ENCODE data around the gene ADGRA1.
"Not testable (repeated sequence)": the region's sequence is repeated elsewhere in the genome, so short reads cannot be mapped to it uniquely, and the experiment has no call there.

The ADGRA1 gene

DNA sequence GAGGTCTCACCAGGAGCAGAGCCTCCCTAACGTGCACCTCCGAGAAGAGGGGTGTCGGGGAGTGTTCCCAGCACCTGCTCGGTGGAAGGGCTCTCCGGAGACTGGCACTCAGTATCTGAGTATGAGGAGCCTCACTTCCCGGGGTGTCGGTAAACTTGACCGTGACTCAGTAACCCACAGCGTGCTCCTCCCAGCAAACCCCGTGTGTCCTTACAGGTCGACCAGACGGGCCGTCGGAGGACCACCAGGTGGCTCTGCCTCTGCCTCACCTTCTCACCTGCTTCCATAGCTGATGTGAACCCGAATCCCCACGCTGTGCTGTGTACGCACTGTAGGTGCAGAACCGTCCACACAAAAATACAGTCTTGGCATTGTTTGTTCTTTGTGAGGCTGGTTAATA is 43.3 kb downstream of the ADGRA1 start:
- DNase-seq = no peak

DNA sequence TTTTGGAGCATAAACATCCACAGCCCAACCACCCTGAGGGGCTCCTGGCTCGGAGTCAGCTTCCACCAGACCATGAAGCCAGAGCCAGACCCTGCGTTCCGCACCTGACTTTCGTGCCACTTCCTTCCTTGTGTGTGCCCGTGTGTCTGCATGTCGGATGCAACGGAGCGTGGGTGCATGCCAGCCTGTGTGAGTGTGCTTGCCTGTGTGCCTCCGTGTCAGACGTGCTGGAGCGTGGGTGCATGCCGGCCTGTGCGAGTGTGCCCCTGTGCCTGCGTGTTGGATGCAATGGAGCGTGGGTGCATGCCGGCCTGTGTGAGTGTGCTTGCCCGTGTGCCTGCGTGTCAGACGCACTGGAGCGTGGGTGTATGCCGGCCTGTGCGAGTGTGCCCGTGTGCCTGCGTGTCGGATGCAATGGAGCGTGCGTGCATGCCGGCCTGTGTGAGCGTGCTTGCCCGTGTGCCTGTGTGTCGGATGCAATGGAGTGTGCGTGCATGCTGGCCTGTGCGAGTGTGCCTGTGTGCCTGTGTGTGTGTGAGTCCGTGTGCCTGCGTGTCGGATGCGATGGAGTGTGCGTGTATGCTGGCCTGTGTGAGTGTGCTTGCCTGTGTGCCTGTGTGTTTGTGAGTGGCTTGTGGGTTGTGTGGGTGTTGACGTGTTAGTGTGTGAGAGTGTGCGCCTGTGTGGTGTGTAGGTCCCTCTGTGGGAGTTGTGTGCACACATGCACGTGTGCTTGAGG is 44.2 kb downstream of the ADGRA1 start:
- no peak for DNase-seq

DNA sequence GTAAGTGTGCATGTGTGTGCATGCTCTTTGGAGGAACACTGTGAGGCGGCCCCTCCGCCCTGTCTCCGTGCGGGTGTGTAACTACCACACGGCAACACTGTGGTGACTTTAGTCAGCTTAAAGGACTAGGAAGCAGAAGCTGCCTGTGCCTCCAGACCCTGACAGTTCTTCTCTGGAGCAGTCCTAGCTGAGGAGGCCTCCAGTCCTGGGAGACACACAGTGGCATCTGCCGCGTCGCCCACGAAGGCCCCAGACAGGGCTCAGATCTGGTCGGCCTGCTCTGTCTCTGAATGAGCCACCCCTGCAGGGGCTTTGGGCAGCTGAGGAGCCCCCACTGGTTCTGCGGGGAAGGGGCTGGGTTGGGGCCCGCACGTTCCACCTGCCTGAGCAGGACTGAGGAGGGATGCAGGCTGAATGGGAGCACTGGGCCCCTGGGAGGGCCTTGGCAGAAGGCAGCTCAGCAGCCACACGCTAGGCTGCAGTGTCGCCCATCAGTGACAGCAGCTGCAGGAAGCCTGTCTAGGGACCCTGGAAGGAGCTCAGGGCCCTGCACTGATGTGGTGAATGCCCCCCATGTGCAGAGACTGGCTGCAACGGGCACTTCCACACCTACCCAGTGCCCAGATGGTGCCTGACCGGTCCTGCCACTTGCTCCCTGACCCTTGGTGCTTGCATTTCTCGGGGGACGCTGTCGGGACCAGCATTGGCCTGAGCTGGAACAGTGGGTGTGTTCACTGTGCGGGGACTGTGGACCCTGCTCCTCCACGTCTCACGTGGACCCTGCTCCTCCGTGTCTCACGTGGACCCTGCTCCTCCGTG is 45.0 kb downstream of the ADGRA1 start:
- DNase-seq = no peak

DNA sequence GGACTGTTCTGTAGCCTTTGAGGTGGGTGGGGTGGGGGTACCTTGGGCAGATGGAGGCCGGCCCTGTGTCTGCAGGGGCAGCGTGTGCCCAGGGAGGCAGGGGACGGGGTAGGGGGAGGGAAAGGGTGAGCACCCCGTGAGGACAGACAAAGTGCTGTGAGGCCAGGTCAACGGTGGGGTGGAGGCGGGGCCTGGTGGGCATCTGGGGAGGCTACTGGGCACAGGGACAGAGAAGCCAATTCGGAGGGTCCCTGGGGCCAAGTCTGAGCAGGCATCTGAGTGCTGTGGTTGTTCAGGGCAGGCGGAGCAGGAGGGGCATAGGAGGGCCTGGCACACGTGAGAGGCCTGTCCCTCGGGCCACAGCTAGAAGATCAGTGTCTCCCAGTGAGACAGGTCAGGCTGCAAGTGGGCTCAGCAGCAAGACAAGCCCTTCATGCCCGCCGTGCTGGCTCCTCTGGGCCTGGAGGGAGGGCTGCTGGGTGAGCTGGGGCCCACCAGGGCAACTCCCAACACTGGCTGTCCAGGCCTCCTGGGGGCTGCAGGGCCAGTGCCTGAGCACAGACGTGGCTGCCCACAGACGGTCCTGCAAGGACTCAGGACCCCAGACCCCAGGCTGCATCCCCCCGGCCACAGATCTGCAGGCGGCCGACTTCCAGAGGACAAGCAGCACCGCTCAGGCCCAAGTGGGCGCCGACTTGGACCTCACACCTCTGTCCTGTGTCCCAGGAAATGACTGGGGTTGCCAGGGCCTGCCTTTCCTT is 45.9 kb downstream of the ADGRA1 start:
- no peak for DNase-seq

DNA sequence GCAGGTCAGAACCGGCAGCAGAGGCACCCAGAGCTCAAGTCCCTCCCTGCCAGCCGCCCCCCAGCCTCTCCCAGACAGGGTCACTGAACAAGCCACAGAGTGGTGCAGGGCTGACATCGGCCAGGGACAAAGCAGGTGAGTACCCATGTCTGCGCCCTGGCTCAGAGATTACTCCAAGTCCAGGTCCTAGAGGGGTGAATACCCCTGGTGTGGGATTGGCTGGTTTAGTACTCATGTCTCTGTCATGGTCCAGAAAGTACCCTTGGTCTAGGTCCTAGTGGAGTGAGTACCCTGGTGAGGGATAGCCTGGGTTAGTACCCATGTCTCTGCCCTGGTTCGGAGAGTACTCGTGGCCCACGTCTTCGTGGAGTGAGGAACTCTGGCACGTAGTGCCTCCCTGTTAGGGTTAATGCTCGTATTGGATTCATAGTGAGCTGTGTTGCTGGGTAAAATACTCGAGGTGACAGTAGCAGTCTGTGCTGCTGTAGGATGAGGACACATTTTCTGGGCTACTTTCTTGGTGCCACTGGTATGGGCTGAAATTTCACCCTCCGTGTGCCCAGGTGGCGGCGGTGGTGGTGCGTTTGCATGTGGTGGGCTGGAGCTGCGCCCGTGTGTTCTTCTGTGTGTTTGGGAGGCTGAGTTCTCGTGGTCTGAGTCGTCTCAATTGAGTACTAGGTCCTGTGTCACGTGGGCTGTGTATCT is 46.8 kb downstream of the ADGRA1 start:
- no peak for DNase-seq

DNA sequence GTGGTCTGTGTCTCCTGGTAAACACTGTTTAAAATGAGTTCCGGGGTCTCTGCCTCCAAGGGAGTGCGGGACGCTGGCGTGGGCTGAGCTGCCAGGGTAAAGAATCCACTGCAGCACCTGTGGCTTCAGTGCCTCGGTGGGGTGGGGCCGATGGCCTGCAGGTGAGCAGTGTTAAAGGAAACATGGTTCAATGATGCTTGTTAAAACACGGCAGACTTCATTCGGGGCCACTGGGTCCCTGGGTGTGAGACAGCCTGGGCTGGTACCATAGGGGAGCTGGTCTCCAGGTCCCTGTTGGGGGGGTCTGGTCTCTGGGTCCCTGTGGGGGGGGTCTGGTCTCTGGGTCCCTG is 47.4 kb downstream of the ADGRA1 start:
- DNase-seq = no peak

DNA sequence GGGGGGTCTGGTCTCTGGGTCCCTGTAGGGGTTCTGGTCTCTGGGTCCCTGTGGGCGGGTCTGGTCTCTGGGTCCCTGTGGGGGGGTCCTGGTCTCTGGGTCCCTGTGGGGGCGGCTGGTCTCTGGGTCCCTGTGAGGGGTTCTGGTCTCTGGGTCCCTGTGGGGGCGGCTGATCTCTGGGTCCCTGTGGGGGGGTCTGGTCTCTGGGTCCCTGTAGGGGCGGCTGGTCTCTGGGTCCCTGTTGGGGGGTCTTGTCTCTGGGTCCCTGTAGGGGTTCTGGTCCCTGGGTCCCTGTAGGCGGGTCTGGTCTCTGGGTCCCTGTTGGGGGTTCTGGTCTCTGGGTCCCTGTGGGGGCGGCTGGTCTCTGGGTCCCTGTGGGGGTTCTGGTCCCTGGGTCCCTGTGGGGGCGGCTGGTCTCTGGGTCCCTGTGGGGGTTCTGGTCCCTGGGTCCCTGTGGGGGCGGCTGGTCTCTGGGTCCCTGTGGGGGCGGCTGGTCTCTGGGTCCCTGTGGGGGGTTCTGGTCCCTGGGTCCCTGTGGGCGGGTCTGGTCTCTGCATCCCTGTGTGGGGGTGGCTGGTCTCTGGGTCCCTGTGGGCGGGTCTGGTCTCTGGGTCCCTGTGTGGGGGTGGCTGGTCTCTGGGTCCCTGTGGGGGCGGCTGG is 49.9 kb downstream of the ADGRA1 start:
- DNase-seq = not testable (repeated sequence)

DNA sequence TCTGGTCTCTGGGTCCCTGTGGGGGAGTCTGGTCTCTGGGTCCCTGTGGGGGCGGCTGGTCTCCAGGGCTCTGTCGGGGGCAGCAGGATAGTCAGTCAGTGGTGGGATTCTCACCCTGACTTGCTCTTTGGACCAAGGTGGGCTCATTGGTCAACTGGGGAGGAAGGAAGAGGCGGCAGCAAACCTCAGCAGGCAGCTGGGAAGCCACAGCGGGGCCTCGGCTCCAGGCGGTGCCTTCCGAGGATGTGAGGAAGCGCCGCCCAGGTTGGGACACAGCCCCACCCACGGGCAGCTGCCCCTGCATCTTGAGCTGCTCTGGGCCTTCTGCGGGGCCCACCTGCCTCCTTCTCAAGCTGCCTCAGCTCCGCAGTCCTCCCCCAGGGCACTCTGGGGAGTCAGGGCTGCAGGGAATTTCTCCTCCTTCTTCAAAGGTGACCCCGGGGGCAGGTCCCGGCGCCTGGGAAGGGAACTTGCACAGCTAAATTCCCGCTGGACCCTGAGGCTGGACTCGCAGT is 51.9 kb downstream of the ADGRA1 start:
- no peak for DNase-seq

DNA sequence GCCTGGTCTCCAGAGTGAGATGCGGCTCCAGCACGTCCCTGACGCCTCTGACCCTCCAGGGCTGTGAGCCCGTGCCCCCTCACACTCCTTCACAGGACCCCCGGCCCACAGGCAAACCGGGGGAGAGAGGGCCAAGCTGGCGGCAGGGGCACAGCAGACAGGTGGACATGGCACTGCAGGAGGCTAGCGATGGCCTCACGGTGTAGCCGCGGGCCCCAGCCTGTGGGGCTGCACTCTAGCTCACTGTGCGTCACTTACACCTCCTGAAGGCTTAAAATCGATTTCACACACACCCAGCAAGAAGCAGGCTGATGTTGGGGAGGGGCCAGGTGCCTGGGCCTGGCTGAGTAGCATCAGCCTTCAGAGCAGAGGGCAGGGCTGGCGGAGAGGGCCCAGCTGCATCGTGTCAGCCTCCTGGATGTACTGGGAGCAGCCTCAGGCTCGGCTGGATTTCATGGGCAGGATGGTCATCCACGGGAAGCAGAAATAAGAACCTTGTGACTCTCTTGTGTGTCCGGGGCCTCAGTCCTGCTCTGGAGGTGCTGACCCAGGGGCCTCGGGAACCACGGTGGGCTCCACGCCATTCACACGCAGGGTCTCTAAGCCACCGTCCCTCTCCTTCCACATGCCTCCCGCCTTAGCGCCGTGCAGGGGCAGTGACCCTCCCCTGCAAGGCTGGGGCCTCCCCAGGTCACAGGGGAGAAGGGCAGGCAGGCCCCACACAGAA is 52.9 kb downstream of the ADGRA1 start:
- no peak for DNase-seq

DNA sequence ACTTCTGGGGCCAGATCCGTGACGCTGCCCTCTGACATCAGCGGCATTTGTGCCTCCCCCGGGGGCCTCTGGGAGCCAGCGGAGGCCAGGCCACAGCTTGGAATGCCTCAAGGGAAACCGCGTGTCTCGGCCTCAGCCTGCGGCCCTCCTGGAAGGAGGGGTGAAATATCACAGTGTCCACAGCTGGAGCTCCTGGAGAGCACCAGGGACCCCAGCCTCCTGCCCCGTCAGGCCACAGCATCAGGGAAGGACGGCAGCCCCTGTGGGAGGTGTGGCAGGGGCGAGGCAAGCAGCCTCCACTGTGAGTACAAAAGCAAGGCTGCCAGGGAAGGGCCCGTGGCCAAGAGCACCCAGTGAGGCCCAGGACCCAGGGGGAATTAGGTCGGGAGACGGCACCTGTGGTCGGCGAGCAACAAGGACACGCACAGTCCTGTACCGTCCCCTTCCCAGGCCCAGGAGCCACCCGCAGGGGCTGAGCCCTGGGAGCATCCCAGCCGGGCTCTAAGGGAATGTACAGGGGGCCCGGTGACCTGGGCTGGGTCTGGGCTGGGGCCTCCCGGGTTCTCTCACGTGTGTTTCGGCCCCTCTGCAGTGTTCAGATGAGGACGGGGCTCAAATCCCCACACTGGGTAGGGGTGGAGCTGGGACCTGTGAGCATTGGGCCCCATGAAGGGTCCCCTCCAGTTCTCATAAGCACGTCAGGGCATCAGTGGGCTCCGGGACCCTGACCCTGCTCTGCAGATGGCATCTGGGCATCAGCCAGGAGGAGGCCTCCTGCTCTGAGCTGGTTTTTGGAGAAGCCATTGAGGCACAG is 53.6 kb downstream of the ADGRA1 start:
- DNase-seq = no peak

DNA sequence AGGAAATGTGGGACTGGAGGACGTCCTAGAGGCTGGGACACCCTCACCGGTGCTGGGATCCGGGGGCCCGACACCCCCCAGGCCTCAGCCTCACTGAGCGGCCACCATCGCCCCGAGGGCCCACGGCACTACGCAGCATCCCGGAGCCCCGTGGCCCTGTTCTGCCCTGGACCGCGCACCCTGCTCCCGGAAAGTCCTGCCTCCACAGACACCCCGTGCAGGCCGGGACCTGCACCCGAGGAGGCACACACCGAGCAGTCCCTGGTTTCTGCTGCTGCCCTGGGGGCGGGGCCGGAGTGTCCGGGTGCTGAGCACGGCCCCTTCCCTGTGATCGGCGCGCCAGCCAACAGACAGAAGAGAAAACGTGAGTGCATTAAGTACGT is 54.2 kb downstream of the ADGRA1 start:
- DNase-seq = no peak

DNA sequence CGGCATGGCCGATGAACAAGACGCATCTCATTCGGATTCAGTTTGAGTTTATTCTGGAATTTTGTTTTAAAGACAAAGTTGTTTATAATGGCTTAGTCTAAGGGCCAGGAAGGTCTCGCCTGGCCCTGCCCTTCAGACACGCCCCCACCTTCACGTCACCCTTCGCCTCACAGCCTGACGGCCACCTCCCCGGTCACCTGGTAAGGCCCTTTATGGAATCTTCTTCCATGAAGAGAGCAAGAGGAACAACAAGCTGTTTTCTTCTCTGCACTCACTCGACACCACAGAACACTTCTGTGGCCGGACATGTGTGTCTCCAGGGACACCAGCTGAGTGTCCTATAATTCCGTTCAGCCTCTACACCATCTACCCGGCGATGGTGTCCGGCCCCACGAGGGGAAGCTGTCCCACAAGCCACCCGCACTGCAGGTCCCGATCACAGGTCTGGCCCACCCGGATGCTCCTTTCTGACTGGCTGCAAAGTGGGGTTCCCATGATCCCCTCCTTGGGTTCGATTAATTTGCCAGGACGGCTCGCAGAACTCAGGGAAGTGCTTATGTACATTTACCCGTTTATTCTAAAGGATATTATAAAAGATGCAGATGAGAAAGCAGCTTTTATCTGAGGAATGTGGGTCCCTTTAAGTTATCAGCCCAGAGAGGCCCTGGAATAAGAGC is 54.9 kb downstream of the ADGRA1 start:
- no peak for DNase-seq

DNA sequence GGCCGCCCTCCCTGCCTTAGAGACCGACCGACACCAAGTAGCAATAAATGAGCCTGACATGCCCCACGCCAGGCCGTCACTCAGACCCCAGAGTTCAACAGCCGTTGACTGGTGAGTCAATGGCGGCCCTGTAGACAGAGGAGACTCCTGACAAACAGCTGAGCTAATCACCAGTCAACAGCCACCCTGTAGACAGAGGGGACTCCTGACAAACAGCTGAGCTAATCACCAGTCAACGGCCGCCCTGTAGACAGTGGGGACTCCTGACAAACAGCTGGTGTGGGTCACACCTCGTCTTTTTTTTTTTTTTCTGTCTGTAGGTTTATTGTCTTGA is 55.4 kb downstream of the ADGRA1 start:
- DNase-seq = no peak

DNA sequence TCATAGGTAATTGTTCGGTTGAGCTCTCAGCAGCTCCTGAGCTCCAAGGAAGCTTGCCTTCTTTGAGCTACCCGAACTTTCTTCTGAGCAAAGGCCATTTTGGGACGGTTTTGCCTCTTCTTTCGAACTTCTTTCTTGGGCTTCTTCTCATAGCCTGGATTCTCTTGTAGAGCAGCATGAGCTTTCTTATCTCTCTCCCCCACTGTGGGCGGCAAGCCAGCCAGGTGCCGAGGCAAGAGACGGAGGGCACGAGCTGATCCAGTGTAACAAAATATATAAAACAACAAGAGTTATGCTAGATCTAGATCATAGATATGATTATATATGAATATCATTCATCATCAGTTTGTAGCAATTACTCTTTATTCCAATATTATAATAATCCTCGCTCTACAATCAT is 55.8 kb downstream of the ADGRA1 start:
- DNase-seq = no peak

DNA sequence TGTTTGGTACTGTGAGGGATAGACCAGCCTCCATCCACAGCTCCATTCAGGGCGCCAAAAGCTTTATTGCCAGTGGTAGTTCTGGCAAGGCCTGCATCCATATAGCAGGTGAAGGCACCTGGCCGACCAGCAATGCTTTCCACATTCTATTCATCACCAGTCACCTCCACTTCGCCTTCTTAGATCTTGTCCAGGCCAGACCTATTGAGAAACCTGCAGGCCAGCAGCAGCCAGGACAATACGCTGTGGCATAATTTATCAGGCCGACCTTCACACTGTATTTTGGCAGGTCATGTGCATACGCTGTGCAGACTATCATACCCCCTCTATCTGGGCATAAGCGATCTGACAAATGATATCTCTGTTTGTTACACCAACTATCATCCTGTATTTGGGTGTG is 57.0 kb downstream of the ADGRA1 start:
- no peak for DNase-seq

DNA sequence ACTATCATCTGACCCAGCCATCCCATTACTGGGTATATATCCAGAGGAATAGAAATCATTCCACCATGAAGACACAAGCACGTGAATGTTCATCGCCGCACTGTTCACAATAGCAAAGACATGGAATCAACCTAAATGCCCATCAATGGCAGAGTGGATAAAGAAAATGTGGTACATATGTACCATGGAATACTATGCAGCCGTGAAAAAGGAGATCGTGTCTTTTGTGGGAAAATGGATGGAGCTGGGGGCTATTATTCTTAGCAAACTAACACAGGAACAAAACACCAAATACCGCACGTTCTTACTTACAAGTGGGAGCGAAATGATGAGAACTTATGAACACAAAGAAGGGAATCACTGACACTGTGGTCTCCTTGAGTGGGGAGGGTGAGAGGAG is 62.5 kb downstream of the ADGRA1 start:
- no peak for DNase-seq

DNA sequence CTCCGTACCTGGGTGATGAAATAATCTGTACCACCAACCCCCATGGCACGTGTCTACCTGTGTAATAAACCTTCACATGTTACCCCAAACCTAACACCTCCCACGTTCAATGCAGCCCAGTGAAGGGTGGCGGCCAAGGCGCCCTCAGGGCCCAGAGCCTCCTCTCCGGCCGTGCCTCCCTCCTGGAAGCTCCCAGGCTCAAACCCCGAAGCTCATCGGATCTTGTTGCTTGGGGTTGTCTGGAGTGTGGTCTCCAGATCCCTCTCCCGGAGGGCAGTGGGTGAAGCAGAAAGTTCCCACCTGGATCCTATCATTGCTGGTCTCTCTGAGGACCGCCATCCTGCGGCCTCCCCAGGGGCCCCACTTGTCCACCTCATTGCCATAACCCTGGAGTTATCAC is 62.9 kb downstream of the ADGRA1 start:
- DNase-seq = no peak

DNA sequence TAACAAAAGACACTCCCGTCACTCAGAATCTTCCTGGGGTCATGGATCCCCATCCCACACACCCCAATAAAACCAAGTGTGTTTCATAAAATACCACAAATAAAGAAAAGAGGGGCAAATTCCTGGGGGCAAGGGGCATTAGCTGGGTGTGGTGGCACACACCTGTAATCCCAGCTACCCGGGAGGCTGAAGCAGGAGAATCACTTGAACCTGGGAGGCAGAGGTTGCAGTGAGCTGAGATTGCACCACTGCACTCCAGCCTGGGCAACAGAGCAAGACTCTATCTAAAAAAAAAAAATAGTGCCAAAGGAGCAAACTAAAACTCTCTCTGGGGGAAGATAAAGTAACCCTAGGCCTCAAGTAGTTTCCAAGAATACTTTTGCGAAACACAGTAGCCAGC is 63.3 kb downstream of the ADGRA1 start:
- not testable (repeated sequence) for DNase-seq

DNA sequence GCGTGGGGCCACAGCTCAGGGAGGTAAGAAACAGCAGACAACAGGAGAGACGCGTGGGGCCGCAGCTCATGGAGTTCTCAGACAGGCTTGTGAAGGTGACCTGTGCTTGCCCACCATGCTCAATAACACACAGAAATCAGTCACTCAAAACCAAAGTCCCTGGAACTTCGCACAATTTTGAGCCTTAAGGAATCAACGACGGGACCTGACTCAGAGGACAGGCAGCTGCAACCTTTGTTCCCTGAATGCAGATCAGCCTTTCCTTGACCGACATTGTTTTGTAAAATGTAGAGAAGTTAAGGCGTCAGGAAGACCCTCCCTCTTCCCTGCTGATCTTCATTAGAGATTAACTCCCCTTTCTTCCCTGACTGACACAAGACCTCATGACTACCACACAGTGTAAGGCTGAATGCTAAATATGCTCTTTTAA is 63.8 kb downstream of the ADGRA1 start:
- no peak for DNase-seq

DNA sequence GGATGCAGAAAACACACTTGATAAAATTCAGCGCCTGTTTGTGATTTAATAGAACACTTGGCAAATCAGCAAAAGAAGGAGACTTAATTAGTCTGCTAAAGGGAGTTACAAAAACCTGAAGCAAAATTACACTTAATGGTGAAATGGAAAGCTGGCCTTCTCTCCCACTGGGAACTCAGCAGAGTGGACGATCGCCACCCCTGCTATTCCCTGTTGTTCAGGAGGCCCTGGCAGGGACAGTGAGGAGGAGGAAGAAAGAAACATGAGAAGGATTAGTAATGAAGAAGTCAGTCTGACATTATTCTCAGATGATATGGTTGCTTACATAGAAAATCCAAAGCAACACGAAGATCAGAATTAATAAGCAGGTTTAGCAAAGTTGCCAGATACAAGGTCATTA is 66.7 kb downstream of the ADGRA1 start:
- DNase-seq = no peak
